SK-N-SH (cell line): ENCODE measurements around the gene CDC16. TPM values are rescaled to one million over a fixed set of nuclear protein-coding genes. Genes with fewer than 3 reads are reported as not detected.

Source experiments
- CTCF ChIA-PET: fragments of 300-600, 350-600 bp; formaldehyde crosslinking; extraction: SDS; loops from one replicate; lab custom pipeline; 2021; lab: Yijun Ruan, JAX
- POLR2A ChIA-PET: fragments of 350-600 bp; sonication (Branson Sonifier 250); formaldehyde crosslinking; extraction: SDS; loops from one replicate; lab custom pipeline; 2020; ENCODE audit warnings: antibody characterized with exemption, inconsistent platforms; lab: Yijun Ruan, JAX
- DNase-seq: peaks from one replicate; pipeline ENCODE4 v3.0.0; 2012
- H2AFZ ChIP-seq: fragments of 200-600 bp; sonication (generic); 2 replicates; pipeline ENCODE4 v1.8.1; 2016; ENCODE audit warnings: antibody characterized with exemption, mild to moderate bottlenecking, low read depth
- H3F3A ChIP-seq: fragments of 200-600 bp; sonication (generic); replicated peaks from 2 replicates; pipeline ENCODE3; 2016; ENCODE audit warnings: antibody characterized with exemption, mild to moderate bottlenecking; ENCODE audit not compliant: insufficient read depth
- H3K27ac ChIP-seq, 2 experiments: fragments of 200-500 bp in 1 of 2; fragments of 200-600 bp in 1 of 2; sonication (Bioruptor generic) in 1 of 2; sonication (generic), shearing (Covaris generic) in 1 of 2; 2 replicates each; pipeline versions ENCODE4 v1.5.1 to v1.6.1; 2014 to 2016; ENCODE audit warnings: low read depth in 2 of 2, inconsistent platforms in 1 of 2, low read length in 1 of 2, mild to moderate bottlenecking in 1 of 2, mixed read lengths in 1 of 2
- H3K27me3 ChIP-seq: fragments of 200-600 bp; sonication (generic), shearing (Covaris generic); 2 replicates; pipeline ENCODE4 v1.6.1; 2016; ENCODE audit warnings: mixed run types; ENCODE audit not compliant: insufficient read depth
- H3K36me3 ChIP-seq, 2 experiments: fragments of 200-500 bp in 1 of 2; fragments of 200-600 bp in 1 of 2; sonication (Bioruptor generic) in 1 of 2; sonication (generic) in 1 of 2; replicated peaks in 1 of 2; 2 replicates each; pipeline versions ENCODE3 to v1.5.1; 2014 to 2016; ENCODE audit warnings: low read length in 1 of 2, mild to moderate bottlenecking in 1 of 2; ENCODE audit not compliant: insufficient read depth in 2 of 2, control insufficient read depth in 1 of 2
- H3K4me1 ChIP-seq, 2 experiments: fragments of 200-500 bp in 1 of 2; fragments of 200-600 bp in 1 of 2; sonication (Bioruptor generic) in 1 of 2; sonication (generic), shearing (Covaris generic) in 1 of 2; 2 replicates each; pipeline versions ENCODE4 v1.5.1 to v1.6.1; 2014 to 2016; ENCODE audit warnings: low read depth in 1 of 2, low read length in 1 of 2, mixed run types in 1 of 2; ENCODE audit not compliant: insufficient read depth in 2 of 2, control insufficient read depth in 1 of 2
- H3K4me2 ChIP-seq: fragments of 200-600 bp; sonication (generic), shearing (Covaris generic); 2 replicates; pipeline ENCODE4 v1.6.1; 2017; ENCODE audit warnings: mixed run types
- H3K4me3 ChIP-seq, 2 experiments: fragments of 200-500 bp in 1 of 2; fragments of 200-600 bp in 1 of 2; sonication (Bioruptor generic) in 1 of 2; sonication (generic), shearing (Covaris generic) in 1 of 2; 2 replicates each; pipeline versions ENCODE4 v1.5.1 to v1.8.1; 2014 to 2016; ENCODE audit warnings: low read depth in 2 of 2, inconsistent platforms in 1 of 2, low read length in 1 of 2, mild to moderate bottlenecking in 1 of 2, mixed read lengths in 1 of 2, moderate library complexity in 1 of 2
- H3K79me2 ChIP-seq: fragments of 200-600 bp; sonication (generic); 2 replicates; pipeline ENCODE4 v1.8.1; 2017; ENCODE audit warnings: mild to moderate bottlenecking; ENCODE audit not compliant: insufficient read depth
- H3K9ac ChIP-seq: fragments of 200-600 bp; sonication (generic); 2 replicates; pipeline ENCODE4 v1.6.1; 2017; ENCODE audit warnings: mixed run types
- H3K9me2 ChIP-seq: fragments of 200-600 bp; sonication (generic); 2 replicates; pipeline ENCODE4 v1.6.1; 2017; ENCODE audit warnings: mixed run types
- H3K9me3 ChIP-seq: fragments of 200-600 bp; sonication (generic); 2 replicates; pipeline ENCODE4 v1.6.1; 2017; ENCODE audit warnings: mixed run types, mild to moderate bottlenecking, moderate library complexity
- H4K20me1 ChIP-seq: fragments of 200-600 bp; sonication (generic); 2 replicates; pipeline ENCODE4 v1.6.1; 2017; ENCODE audit warnings: mild to moderate bottlenecking, mixed run types; ENCODE audit not compliant: insufficient read depth
- CHD2 ChIP-seq: fragments of 150-350 bp; IDR thresholded peaks from 2 replicates; pipeline ENCODE4 v1.6.1; 2018; ENCODE audit warnings: low read length; ENCODE audit not compliant: partially characterized antibody
- ELF1 ChIP-seq: IDR thresholded peaks from 2 replicates; pipeline ENCODE4 v1.4.0; 2012
- EZH2phosphoT487 ChIP-seq: fragments of 200-600 bp; sonication (generic); IDR thresholded peaks from 2 replicates; pipeline ENCODE4 v1.6.1; 2017; ENCODE audit warnings: low read depth, mixed run types, mild to moderate bottlenecking, antibody characterized with exemption, moderate library complexity, borderline replicate concordance
- FOSL2 ChIP-seq: IDR thresholded peaks from 2 replicates; pipeline ENCODE4 v1.4.0; 2012; ENCODE audit warnings: low read depth, mild to moderate bottlenecking, moderate library complexity, borderline replicate concordance
- FOXM1 ChIP-seq: IDR thresholded peaks from 2 replicates; pipeline ENCODE4 v1.4.0; 2012; ENCODE audit warnings: low read depth, mild to moderate bottlenecking
- GABPA ChIP-seq: IDR thresholded peaks from 2 replicates; pipeline ENCODE4 v1.4.0; 2012; ENCODE audit warnings: low read depth, mild to moderate bottlenecking
- GATA2 ChIP-seq: sonication (generic); formaldehyde crosslinking; IDR thresholded peaks from 2 replicates; pipeline ENCODE4 v1.5.0; 2020; ENCODE audit warnings: mild to moderate bottlenecking, missing genetic modification reagents
- MXI1 ChIP-seq: IDR thresholded peaks from 2 replicates; pipeline ENCODE4 v1.6.1; 2012; ENCODE audit warnings: mild to moderate bottlenecking, low read depth, low read length, improper control_type of control experiment
- NRF1 ChIP-seq: IDR thresholded peaks from 2 replicates; pipeline ENCODE4 v1.6.1; 2012; ENCODE audit warnings: low read depth, mild to moderate bottlenecking, low read length
- SMC3 ChIP-seq: IDR thresholded peaks from 2 replicates; pipeline ENCODE4 v1.6.1; 2012; ENCODE audit warnings: low read depth, low read length, improper control_type of control experiment
- TAF1 ChIP-seq: IDR thresholded peaks from 2 replicates; pipeline ENCODE4 v1.6.1; 2012; ENCODE audit warnings: low read depth, mild to moderate bottlenecking, low read length, moderate library complexity, borderline replicate concordance
- WGBS: methylation state at CpG from one replicate; pipeline ENCODE4 v1.1.6; 2017; ENCODE audit warnings: low lambda C conversion rate; 5-methylcytosine and 5-hydroxymethylcytosine counted together
- polyA plus RNA-seq, 3 experiments: library from polyadenylated mRNA; depleted of rRNA; stranded (reverse); fragments of >200 nt; gene quantifications; 2 replicates each; pipeline ENCODE4 v1.2.3, GENCODE V29; 2012
- TF ChIP-seq, protein P1 (sequence below): IDR thresholded peaks from 2 replicates; pipeline ENCODE4 v1.4.0; 2012; ENCODE audit warnings: low read depth, borderline replicate concordance
- TF ChIP-seq, protein P2 (sequence below): fragments of 200-600 bp; sonication (generic); IDR thresholded peaks from 2 replicates; pipeline ENCODE4 v1.6.1; 2017; ENCODE audit warnings: antibody characterized with exemption, mild to moderate bottlenecking, moderate library complexity
- TF ChIP-seq, protein P3 (sequence below): IDR thresholded peaks from 2 replicates; pipeline ENCODE4 v1.4.0; 2012; ENCODE audit warnings: low read depth
- TF ChIP-seq, protein P4 (sequence below): fragments of 150-350 bp; IDR thresholded peaks from 2 replicates; pipeline ENCODE4 v1.6.1; 2016; ENCODE audit warnings: mild to moderate bottlenecking, low read depth, low read length
- TF ChIP-seq, protein P5 (sequence below): IDR thresholded peaks from 2 replicates; pipeline ENCODE4 v1.6.1; 2012; ENCODE audit warnings: mild to moderate bottlenecking, low read depth, low read length, moderate library complexity

CDC16 gene
- polyA plus RNA-seq, 1 of the 3 experiments (the other 2 are of a cell fraction): 56.9 TPM

GRCh38 chr13:114225610-114226009, 9.1 kb upstream of the CDC16 start:
- Histone ChIP-seq H4K20me1 (no peaks in the 10 kb centered on the region), H3K79me2 (no peaks in the 10 kb centered on the region), H3F3A (peaks cover 5% of the 10 kb centered on the region), H2AFZ (no peak overlapping the region), H3K9ac (no peak overlapping the region), H3K4me2 (no peak overlapping the region), H3K4me3 (no peak overlapping the region), H3K27me3 (no peaks in the 10 kb centered on the region; the same call in 1 of the 2 replicates), H3K9me3 (no peaks in the 10 kb centered on the region), H3K27ac (peak overlapping the region in 1 of 2 experiments; percentile 31; a peak in 1 of 4 replicates), H3K4me1 (peaks cover 0 to 15% of the 10 kb centered on the region in 2 experiments; a peak in 1 of 4 replicates), H3K36me3 (no peaks in the 10 kb centered on the region), H3K9me2 (no peaks in the 10 kb centered on the region)
- CTCF ChIA-PET: interaction anchor here (0.7 to 1.7 kb wide), 15 partner anchors 13 to 501 kb away, joined by 3 to 10 read pairs (median 4); no protein-coding TSS in a partner anchor
- DNase-seq: peak; percentile 37
- TF ChIP-seq CHD2: no peak
- TF ChIP-seq EZH2phosphoT487: no peak
- TF ChIP-seq, protein P1, sequence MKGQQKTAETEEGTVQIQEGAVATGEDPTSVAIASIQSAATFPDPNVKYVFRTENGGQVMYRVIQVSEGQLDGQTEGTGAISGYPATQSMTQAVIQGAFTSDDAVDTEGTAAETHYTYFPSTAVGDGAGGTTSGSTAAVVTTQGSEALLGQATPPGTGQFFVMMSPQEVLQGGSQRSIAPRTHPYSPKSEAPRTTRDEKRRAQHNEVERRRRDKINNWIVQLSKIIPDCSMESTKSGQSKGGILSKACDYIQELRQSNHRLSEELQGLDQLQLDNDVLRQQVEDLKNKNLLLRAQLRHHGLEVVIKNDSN: no peak
- no peak for TF ChIP-seq GATA2 (CRISPR knock-in tag)
- no peak for TF ChIP-seq TAF1
- TF ChIP-seq MXI1: no peak
- TF ChIP-seq, protein P2, sequence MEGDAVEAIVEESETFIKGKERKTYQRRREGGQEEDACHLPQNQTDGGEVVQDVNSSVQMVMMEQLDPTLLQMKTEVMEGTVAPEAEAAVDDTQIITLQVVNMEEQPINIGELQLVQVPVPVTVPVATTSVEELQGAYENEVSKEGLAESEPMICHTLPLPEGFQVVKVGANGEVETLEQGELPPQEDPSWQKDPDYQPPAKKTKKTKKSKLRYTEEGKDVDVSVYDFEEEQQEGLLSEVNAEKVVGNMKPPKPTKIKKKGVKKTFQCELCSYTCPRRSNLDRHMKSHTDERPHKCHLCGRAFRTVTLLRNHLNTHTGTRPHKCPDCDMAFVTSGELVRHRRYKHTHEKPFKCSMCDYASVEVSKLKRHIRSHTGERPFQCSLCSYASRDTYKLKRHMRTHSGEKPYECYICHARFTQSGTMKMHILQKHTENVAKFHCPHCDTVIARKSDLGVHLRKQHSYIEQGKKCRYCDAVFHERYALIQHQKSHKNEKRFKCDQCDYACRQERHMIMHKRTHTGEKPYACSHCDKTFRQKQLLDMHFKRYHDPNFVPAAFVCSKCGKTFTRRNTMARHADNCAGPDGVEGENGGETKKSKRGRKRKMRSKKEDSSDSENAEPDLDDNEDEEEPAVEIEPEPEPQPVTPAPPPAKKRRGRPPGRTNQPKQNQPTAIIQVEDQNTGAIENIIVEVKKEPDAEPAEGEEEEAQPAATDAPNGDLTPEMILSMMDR: no peak
- TF ChIP-seq NRF1: no peak
- TF ChIP-seq, protein P3, sequence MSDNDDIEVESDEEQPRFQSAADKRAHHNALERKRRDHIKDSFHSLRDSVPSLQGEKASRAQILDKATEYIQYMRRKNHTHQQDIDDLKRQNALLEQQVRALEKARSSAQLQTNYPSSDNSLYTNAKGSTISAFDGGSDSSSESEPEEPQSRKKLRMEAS: no peak
- no peak for TF ChIP-seq GABPA
- TF ChIP-seq FOXM1: no peak
- 76% methylated on average over 4 of the region's 8 CpGs for WGBS
- POLR2A ChIA-PET: no interaction called here

DNA sequence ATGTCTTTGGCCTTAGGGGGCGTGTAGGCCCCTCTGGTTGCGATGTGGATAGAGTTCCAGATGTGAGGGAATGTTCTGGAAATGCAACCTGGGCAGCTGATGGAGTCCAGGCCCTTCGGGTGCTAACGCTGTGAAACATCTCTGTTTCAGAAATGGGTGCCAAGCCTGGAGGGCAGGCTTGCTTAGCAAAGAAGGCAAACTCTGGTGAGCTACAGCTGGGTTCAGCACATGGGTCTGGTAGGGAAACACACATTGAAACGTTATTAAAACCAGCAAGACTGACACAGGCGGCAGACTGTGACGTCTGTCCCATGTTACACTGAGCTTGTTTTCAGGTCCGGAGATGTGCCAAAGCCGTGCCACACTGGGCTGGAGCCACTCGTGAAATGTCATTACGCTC, 8.6 kb upstream of the CDC16 start:
- peak; percentile 52 for DNase-seq
- no peaks in the 10 kb centered on the region for H4K20me1 ChIP-seq
- H3K79me2 ChIP-seq: no peaks in the 10 kb centered on the region
- ChIA-PET POLR2A (no interaction called here), CTCF (interaction anchor here (0.7 to 1.7 kb wide), 19 partner anchors 14 to 501 kb away, joined by 3 to 10 read pairs (median 3); no protein-coding TSS in a partner anchor)
- no peaks in the 10 kb centered on the region; the same call in 1 of the 2 replicates for H3K27me3 ChIP-seq
- peak overlapping the region in 1 of 2 experiments; percentile 31; a peak in 1 of 4 replicates for H3K27ac ChIP-seq
- 91% methylated on average over 10 of the region's 11 CpGs for WGBS
- 0 out of 2 replicates have a peak overlapping the region, but pooled peaks have one; percentile 12 for H2AFZ ChIP-seq
- no peak overlapping the region for H3K4me3 ChIP-seq
- no peaks in the 10 kb centered on the region for H3K9me2 ChIP-seq
- no peak overlapping the region for H3K4me2 ChIP-seq
- peaks cover 0 to 15% of the 10 kb centered on the region in 2 experiments; a peak in 1 of 4 replicates for H3K4me1 ChIP-seq
- H3K9ac ChIP-seq: no peak overlapping the region
- no peaks in the 10 kb centered on the region for H3K36me3 ChIP-seq
- peaks cover 5% of the 10 kb centered on the region for H3F3A ChIP-seq
- no peaks in the 10 kb centered on the region for H3K9me3 ChIP-seq
- no peak for TF ChIP-seq ELF1
- TF ChIP-seq, protein P4, sequence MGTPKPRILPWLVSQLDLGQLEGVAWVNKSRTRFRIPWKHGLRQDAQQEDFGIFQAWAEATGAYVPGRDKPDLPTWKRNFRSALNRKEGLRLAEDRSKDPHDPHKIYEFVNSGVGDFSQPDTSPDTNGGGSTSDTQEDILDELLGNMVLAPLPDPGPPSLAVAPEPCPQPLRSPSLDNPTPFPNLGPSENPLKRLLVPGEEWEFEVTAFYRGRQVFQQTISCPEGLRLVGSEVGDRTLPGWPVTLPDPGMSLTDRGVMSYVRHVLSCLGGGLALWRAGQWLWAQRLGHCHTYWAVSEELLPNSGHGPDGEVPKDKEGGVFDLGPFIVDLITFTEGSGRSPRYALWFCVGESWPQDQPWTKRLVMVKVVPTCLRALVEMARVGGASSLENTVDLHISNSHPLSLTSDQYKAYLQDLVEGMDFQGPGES: no peak
- TF ChIP-seq GABPA: no peak
- TF ChIP-seq NRF1: no peak
- peak; percentile 4; the same call in 1 of the 2 replicates for TF ChIP-seq SMC3
- TF ChIP-seq, protein P1: no peak
- peak; percentile 40 for TF ChIP-seq CHD2
- TF ChIP-seq EZH2phosphoT487: no peak
- TF ChIP-seq, protein P5, sequence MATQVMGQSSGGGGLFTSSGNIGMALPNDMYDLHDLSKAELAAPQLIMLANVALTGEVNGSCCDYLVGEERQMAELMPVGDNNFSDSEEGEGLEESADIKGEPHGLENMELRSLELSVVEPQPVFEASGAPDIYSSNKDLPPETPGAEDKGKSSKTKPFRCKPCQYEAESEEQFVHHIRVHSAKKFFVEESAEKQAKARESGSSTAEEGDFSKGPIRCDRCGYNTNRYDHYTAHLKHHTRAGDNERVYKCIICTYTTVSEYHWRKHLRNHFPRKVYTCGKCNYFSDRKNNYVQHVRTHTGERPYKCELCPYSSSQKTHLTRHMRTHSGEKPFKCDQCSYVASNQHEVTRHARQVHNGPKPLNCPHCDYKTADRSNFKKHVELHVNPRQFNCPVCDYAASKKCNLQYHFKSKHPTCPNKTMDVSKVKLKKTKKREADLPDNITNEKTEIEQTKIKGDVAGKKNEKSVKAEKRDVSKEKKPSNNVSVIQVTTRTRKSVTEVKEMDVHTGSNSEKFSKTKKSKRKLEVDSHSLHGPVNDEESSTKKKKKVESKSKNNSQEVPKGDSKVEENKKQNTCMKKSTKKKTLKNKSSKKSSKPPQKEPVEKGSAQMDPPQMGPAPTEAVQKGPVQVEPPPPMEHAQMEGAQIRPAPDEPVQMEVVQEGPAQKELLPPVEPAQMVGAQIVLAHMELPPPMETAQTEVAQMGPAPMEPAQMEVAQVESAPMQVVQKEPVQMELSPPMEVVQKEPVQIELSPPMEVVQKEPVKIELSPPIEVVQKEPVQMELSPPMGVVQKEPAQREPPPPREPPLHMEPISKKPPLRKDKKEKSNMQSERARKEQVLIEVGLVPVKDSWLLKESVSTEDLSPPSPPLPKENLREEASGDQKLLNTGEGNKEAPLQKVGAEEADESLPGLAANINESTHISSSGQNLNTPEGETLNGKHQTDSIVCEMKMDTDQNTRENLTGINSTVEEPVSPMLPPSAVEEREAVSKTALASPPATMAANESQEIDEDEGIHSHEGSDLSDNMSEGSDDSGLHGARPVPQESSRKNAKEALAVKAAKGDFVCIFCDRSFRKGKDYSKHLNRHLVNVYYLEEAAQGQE: no peak
- TF ChIP-seq GATA2 (CRISPR knock-in tag): no peak
- TF ChIP-seq FOSL2: no peak
- TF ChIP-seq MXI1: peak; percentile 7; the same call in 1 of the 2 replicates
- TF ChIP-seq, protein P3: no peak
